Thoracic aorta (tissue), 2 donors: Measurements from ENCODE around the gene UCP3. TPM values are rescaled to one million over a fixed set of nuclear protein-coding genes. Genes with fewer than 3 reads are reported as not detected.

Experiments used
- ATAC-seq: fragments of 150-250 bp; one replicate; pipeline ENCODE4 v1.8.0; 2017; ENCODE audit warnings: low read depth; ENCODE audit not compliant: insufficient number of reproducible peaks, low FRiP score
- DNase-seq: peaks from one replicate; pipeline ENCODE4 v3.0.0-alpha.2; 2020; ENCODE audit warnings: low spot score
- H3K27ac ChIP-seq, 2 donors: fragments of 200-600 bp; sonication (generic); 1 replicate in 1 of 2; 2 replicates in 1 of 2; pipeline ENCODE4 v1.5.1; 2016; ENCODE audit warnings: mild to moderate bottlenecking in 2 of 2, moderate library complexity in 2 of 2
- H3K27me3 ChIP-seq: fragments of 200-600 bp; sonication (generic); replicated peaks from 2 replicates; pipeline ENCODE4 v1.6.0; 2016; ENCODE audit warnings: mild to moderate bottlenecking; ENCODE audit not compliant: insufficient read depth
- H3K36me3 ChIP-seq: fragments of 200-600 bp; sonication (generic); one replicate; pipeline ENCODE4 v1.5.1; 2016
- H3K4me1 ChIP-seq, 2 donors: fragments of 200-600 bp; sonication (generic); 1 replicate in 1 of 2; 2 replicates in 1 of 2; pipeline versions ENCODE4 v1.5.1 to v1.6.0; 2016; ENCODE audit warnings: low read depth in 2 of 2, mild to moderate bottlenecking in 1 of 2; ENCODE audit not compliant: control insufficient read depth in 1 of 2
- H3K4me3 ChIP-seq: fragments of 200-600 bp; sonication (generic); 2 replicates; pipeline ENCODE4 v1.5.1; 2016; ENCODE audit warnings: mild to moderate bottlenecking
- H3K9me3 ChIP-seq: fragments of 200-600 bp; sonication (generic); 2 replicates; pipeline ENCODE4 v1.5.1; 2016
- CTCF ChIP-seq: fragments of 200-600 bp; sonication (generic); IDR thresholded peaks from one replicate; pipeline ENCODE4 v1.5.1; 2019; ENCODE audit warnings: antibody characterized with exemption
- total RNA-seq, 2 donors: library from RNA; depleted of rRNA; stranded (reverse); fragments of >200 nt; gene quantifications; one replicate each; pipeline versions ENCODE4 v1.1.0 to v1.2.3, GENCODE V29; 2016

The UCP3 gene
- total RNA-seq, 2 donors from 2014 or later: 0.14 to 13.9 TPM

GRCh38 chr11:73980001-73980961 is 28.6 kb downstream of the UCP3 start:
- no peak for TF ChIP-seq CTCF
- peaks cover 11 to 13% of the 10 kb centered on the region in 2 donors for H3K4me1 ChIP-seq
- no peaks in the 10 kb centered on the region for H3K9me3 ChIP-seq
- H3K4me3 ChIP-seq: no peak overlapping the region
- H3K27ac ChIP-seq: peak overlapping the region in 1 of 2 donors; percentile 4
- DNase-seq: no peak
- ATAC-seq: no peak
- H3K36me3 ChIP-seq: peaks cover 13% of the 10 kb centered on the region
- H3K27me3 ChIP-seq: no peaks in the 10 kb centered on the region

- Histone ChIP-seq H3K36me3 (peaks cover 16% of the 10 kb centered on the region), H3K4me3 (no peak overlapping the region), H3K9me3 (no peaks in the 10 kb centered on the region), H3K27me3 (no peaks in the 10 kb centered on the region), H3K27ac (no peak overlapping the region), H3K4me1 (peaks cover under 1 to 3% of the 10 kb centered on the region in 2 donors)
- no peak for ATAC-seq
- no peak for DNase-seq
- no peak for TF ChIP-seq CTCF
Observed at GRCh38 chr11:73978576-73979086, 30.3 kb downstream of the UCP3 start.

- DNase-seq (no peak), ATAC-seq (no peak)
- H3K9me3 ChIP-seq: no peaks in the 10 kb centered on the region
- H3K27ac ChIP-seq: no peak overlapping the region
- peaks cover 0 to 2% of the 10 kb centered on the region in 2 donors for H3K4me1 ChIP-seq
- H3K36me3 ChIP-seq: peaks cover 16% of the 10 kb centered on the region
- TF ChIP-seq CTCF: no peak
- H3K27me3 ChIP-seq: no peaks in the 10 kb centered on the region
- H3K4me3 ChIP-seq: no peak overlapping the region
Observed at GRCh38 chr11:73977856-73978519, 30.9 kb downstream of the UCP3 start.

GRCh38 chr11:73976451-73977151 is 32.3 kb downstream of the UCP3 start:
- Histone ChIP-seq H3K27me3 (no peaks in the 10 kb centered on the region), H3K4me3 (no peak overlapping the region), H3K36me3 (peaks cover 16% of the 10 kb centered on the region), H3K4me1 (peaks cover 0 to 2% of the 10 kb centered on the region in 2 donors), H3K27ac (no peak overlapping the region), H3K9me3 (no peaks in the 10 kb centered on the region)
- DNase-seq (no peak), ATAC-seq (no peak)
- no peak for TF ChIP-seq CTCF

GRCh38 chr11:73975479-73975757 is 33.5 kb downstream of the UCP3 start:
- ATAC-seq (no peak), DNase-seq (no peak)
- H3K4me3 ChIP-seq: no peak overlapping the region
- H3K36me3 ChIP-seq: peaks cover 16% of the 10 kb centered on the region
- no peak overlapping the region for H3K27ac ChIP-seq
- no peak for TF ChIP-seq CTCF
- H3K9me3 ChIP-seq: no peaks in the 10 kb centered on the region
- no peaks in the 10 kb centered on the region for H3K27me3 ChIP-seq
- H3K4me1 ChIP-seq: no peaks in the 10 kb centered on the region
